Neuronal stem cell (in vitro differentiated cells): ENCODE measurements around the gene NOP53.

Experiments
- DNase-seq: peaks from one replicate; pipeline ENCODE4 v3.0.0-alpha.2; 2013; ENCODE audit warnings: low spot score
- H2AFZ ChIP-seq: one replicate; pipeline ENCODE4 v1.6.1; 2013; ENCODE audit warnings: mild to moderate bottlenecking, low read length, inconsistent platforms
- H2AK5ac ChIP-seq: 2 replicates; pipeline ENCODE4 v1.6.1; 2013; ENCODE audit warnings: low read depth, mild to moderate bottlenecking, inconsistent platforms, low read length, moderate library complexity, mixed read lengths
- H2BK120ac ChIP-seq: 2 replicates; pipeline ENCODE4 v1.6.1; 2013; ENCODE audit warnings: low read depth, mild to moderate bottlenecking, inconsistent platforms, low read length, moderate library complexity, mixed read lengths
- H2BK12ac ChIP-seq: one replicate; pipeline ENCODE4 v1.6.1; 2013; ENCODE audit warnings: low read length, inconsistent platforms
- H2BK15ac ChIP-seq: 2 replicates; pipeline ENCODE4 v1.6.1; 2013; ENCODE audit warnings: mild to moderate bottlenecking, low read length, inconsistent platforms, mixed read lengths
- H2BK5ac ChIP-seq: one replicate; pipeline ENCODE4 v1.6.1; 2013; ENCODE audit warnings: inconsistent platforms, mild to moderate bottlenecking, low read length, moderate library complexity
- H3K14ac ChIP-seq: one replicate; pipeline ENCODE4 v1.6.1; 2013; ENCODE audit warnings: low read length, inconsistent platforms
- H3K18ac ChIP-seq: 2 replicates; pipeline ENCODE4 v1.6.1; 2013; ENCODE audit warnings: low read length, inconsistent platforms
- H3K23ac ChIP-seq: 2 replicates; pipeline ENCODE4 v1.6.1; 2013; ENCODE audit warnings: low read depth, mild to moderate bottlenecking, mixed read lengths, low read length, inconsistent platforms; ENCODE audit not compliant: poor library complexity
- H3K27ac ChIP-seq: replicated peaks from 3 replicates; pipeline ENCODE4 v1.5.1; 2013; ENCODE audit warnings: low read length, inconsistent platforms
- H3K27me3 ChIP-seq, 3 experiments: 2 replicates each; pipeline ENCODE4 v1.6.1; 2013; ENCODE audit warnings: low read length in 3 of 3, mild to moderate bottlenecking in 2 of 3, inconsistent platforms in 1 of 3, low read depth in 1 of 3, mixed read lengths in 1 of 3, moderate library complexity in 1 of 3; ENCODE audit not compliant: control insufficient read depth in 3 of 3, insufficient read depth in 3 of 3
- H3K36me3 ChIP-seq, 2 donors: replicated peaks in 1 of 2; 2 replicates each; pipeline ENCODE4 v1.6.1; 2013; ENCODE audit warnings: low read length in 2 of 2; ENCODE audit not compliant: control insufficient read depth in 2 of 2, insufficient read depth in 2 of 2
- H3K4ac ChIP-seq: 2 replicates; pipeline ENCODE4 v1.6.1; 2013; ENCODE audit warnings: inconsistent platforms, mild to moderate bottlenecking, low read length, moderate library complexity
- H3K4me1 ChIP-seq, 2 donors: 1 replicate in 1 of 2; 2 replicates in 1 of 2; pipeline ENCODE4 v1.6.1; 2013; ENCODE audit warnings: low read length in 2 of 2, low read depth in 1 of 2; ENCODE audit not compliant: control insufficient read depth in 2 of 2, insufficient read depth in 1 of 2
- H3K4me2 ChIP-seq: one replicate; pipeline ENCODE4 v1.6.1; 2013; ENCODE audit warnings: mild to moderate bottlenecking, low read length, inconsistent platforms; ENCODE audit not compliant: insufficient read depth, poor library complexity, severe bottlenecking
- H3K4me3 ChIP-seq, 2 donors: 2 replicates each; pipeline ENCODE4 v1.5.1; 2013; ENCODE audit warnings: low read length in 2 of 2, mild to moderate bottlenecking in 2 of 2, inconsistent platforms in 1 of 2, moderate library complexity in 1 of 2
- H3K79me1 ChIP-seq: one replicate; pipeline ENCODE4 v1.6.1; 2013; ENCODE audit warnings: low read depth, mild to moderate bottlenecking, inconsistent platforms, low read length, moderate library complexity
- H3K9ac ChIP-seq: one replicate; pipeline ENCODE4 v1.6.1; 2013; ENCODE audit warnings: mild to moderate bottlenecking, low read depth, low read length, inconsistent platforms; ENCODE audit not compliant: poor library complexity
- H3K9me3 ChIP-seq, 2 donors: replicated peaks in 1 of 2; 2 replicates each; pipeline versions ENCODE3 to v1.6.1; 2013; ENCODE audit warnings: low read length in 2 of 2, mild to moderate bottlenecking in 2 of 2, inconsistent platforms in 1 of 2, low read depth in 1 of 2, mixed read lengths in 1 of 2, moderate library complexity in 1 of 2; ENCODE audit not compliant: control insufficient read depth in 2 of 2, insufficient read depth in 1 of 2
- H4K8ac ChIP-seq: one replicate; pipeline ENCODE4 v1.6.1; 2013; ENCODE audit warnings: low read depth, mild to moderate bottlenecking, inconsistent platforms, low read length, moderate library complexity
- H4K91ac ChIP-seq: one replicate; pipeline ENCODE4 v1.6.1; 2013; ENCODE audit warnings: low read length, low read depth, mild to moderate bottlenecking, inconsistent platforms; ENCODE audit not compliant: poor library complexity
- WGBS, 2 donors: extraction: QIAGEN DNeasy Blood & Tissue Kit; methylation state at CpG; one replicate each; pipeline ENCODE4 v1.1.7; 2013; ENCODE audit warnings: missing lambda C conversion rate in 2 of 2, mixed read lengths in 1 of 2; ENCODE audit not compliant: insufficient read length in 2 of 2, insufficient replicate concordance in 1 of 2; ENCODE audit errors: extremely low coverage in 2 of 2; 5-methylcytosine and 5-hydroxymethylcytosine counted together

NOP53 gene

GRCh38 chr19:47729468-47729798 lies 15.9 kb upstream of the NOP53 start:
- H2AK5ac ChIP-seq, result no peak overlapping the region
- H2BK15ac ChIP-seq, result no peak overlapping the region
- H2BK5ac ChIP-seq, result no peak overlapping the region
- H3K4me1 ChIP-seq, result peaks cover 2 to 7% of the 10 kb centered on the region in 2 donors
- H3K23ac ChIP-seq, result no peak overlapping the region
- peaks cover 0 to 2% of the 10 kb centered on the region in 2 donors for H3K36me3 ChIP-seq
- peaks cover 0 to 3% of the 10 kb centered on the region in 2 donors for H3K9me3 ChIP-seq
- H4K8ac ChIP-seq, result no peak overlapping the region
- no CpG with 5 or more reads among the region's 9 CpGs for WGBS, 2 donors
- H2BK12ac ChIP-seq, result no peak overlapping the region
- H3K27me3 ChIP-seq, result peaks cover 0 to 3% (median 0%) of the 10 kb centered on the region in 3 experiments
- peak overlapping the region; percentile 81 for H3K4me2 ChIP-seq
- H3K27ac ChIP-seq, result no peak overlapping the region
- no peak overlapping the region for H4K91ac ChIP-seq
- H2BK120ac ChIP-seq, result no peak overlapping the region
- H3K9ac ChIP-seq, result no peak overlapping the region
- no peak overlapping the region for H3K4ac ChIP-seq
- peaks cover 4% of the 10 kb centered on the region for H3K79me1 ChIP-seq
- H3K14ac ChIP-seq, result no peak overlapping the region
- H2AFZ ChIP-seq, result peak overlapping the region; percentile 83
- H3K4me3 ChIP-seq, result peak overlapping the region in 1 of 2 donors; percentile 76
- no peak overlapping the region for H3K18ac ChIP-seq
- DNase-seq, result no peak

GRCh38 chr19:47729799-47730520 lies 15.4 kb upstream of the NOP53 start:
- Histone ChIP-seq H2BK5ac (peak overlapping the region; percentile 35), H3K27me3 (peaks cover 0 to 3% (median 0%) of the 10 kb centered on the region in 3 experiments), H3K79me1 (peaks cover 4% of the 10 kb centered on the region), H3K9ac (peak overlapping the region; percentile 60), H2BK15ac (peak overlapping the region; percentile 9), H3K27ac (no peak overlapping the region), H3K36me3 (peaks cover 0 to 2% of the 10 kb centered on the region in 2 donors), H3K14ac (no peak overlapping the region), H3K4me2 (peak overlapping the region; percentile 81), H3K4me1 (peaks cover 2 to 7% of the 10 kb centered on the region in 2 donors), H3K4me3 (peak overlapping the region in 1 of 2 donors; percentile 76), H2BK120ac (no peak overlapping the region), H2AK5ac (peak overlapping the region; percentile 81), H3K23ac (peak overlapping the region; percentile 73), H3K9me3 (peaks cover 0 to 3% of the 10 kb centered on the region in 2 donors), H2BK12ac (peak overlapping the region; percentile 86), H3K4ac (no peak overlapping the region), H4K91ac (no peak overlapping the region), H4K8ac (peak overlapping the region; percentile 96), H3K18ac (peak overlapping the region; percentile 92), H2AFZ (peak overlapping the region; percentile 83)
- 100% methylated on average over 1 of the region's 30 CpGs; no CpG with 5 or more reads in 1 of the 2 donors for WGBS, 2 donors
- DNase-seq, result no peak

GRCh38 chr19:47730521-47730889 lies 14.8 kb upstream of the NOP53 start:
- no CpG with 5 or more reads among the region's 8 CpGs for WGBS, 2 donors
- no peak for DNase-seq
- Histone ChIP-seq H3K4me2 (no peak overlapping the region), H2BK12ac (peak overlapping the region; percentile 86), H2BK15ac (peak overlapping the region; percentile 9), H3K18ac (no peak overlapping the region), H3K36me3 (peaks cover 0 to 2% of the 10 kb centered on the region in 2 donors), H2BK120ac (no peak overlapping the region), H3K23ac (peak overlapping the region; percentile 73), H2BK5ac (peak overlapping the region; percentile 35), H4K8ac (peak overlapping the region; percentile 96), H3K27ac (no peak overlapping the region), H3K9me3 (peaks cover 0 to 3% of the 10 kb centered on the region in 2 donors), H3K79me1 (peaks cover 4% of the 10 kb centered on the region), H4K91ac (no peak overlapping the region), H3K4ac (no peak overlapping the region), H2AK5ac (peak overlapping the region; percentile 81), H3K4me3 (no peak overlapping the region), H3K9ac (peak overlapping the region; percentile 12), H3K27me3 (peaks cover 0 to 3% (median 0%) of the 10 kb centered on the region in 3 experiments), H3K14ac (no peak overlapping the region), H3K4me1 (peaks cover 2 to 7% of the 10 kb centered on the region in 2 donors), H2AFZ (no peak overlapping the region)

- H2AFZ ChIP-seq, result no peak overlapping the region
- H3K4ac ChIP-seq, result no peak overlapping the region
- H3K4me2 ChIP-seq, result no peak overlapping the region
- no peak overlapping the region for H2BK5ac ChIP-seq
- H3K36me3 ChIP-seq, result peaks cover 0 to 2% of the 10 kb centered on the region in 2 donors
- no peak overlapping the region for H3K23ac ChIP-seq
- no peak overlapping the region for H3K9ac ChIP-seq
- H4K8ac ChIP-seq, result no peak overlapping the region
- peak overlapping the region; percentile 81 for H2AK5ac ChIP-seq
- no peak for DNase-seq
- H3K9me3 ChIP-seq, result peaks cover 0 to 3% of the 10 kb centered on the region in 2 donors
- H3K79me1 ChIP-seq, result peaks cover 4% of the 10 kb centered on the region
- WGBS, 2 donors, result no CpG with 5 or more reads among the region's 8 CpGs
- no peak overlapping the region for H2BK120ac ChIP-seq
- H3K14ac ChIP-seq, result no peak overlapping the region
- H3K18ac ChIP-seq, result no peak overlapping the region
- H2BK12ac ChIP-seq, result no peak overlapping the region
- H2BK15ac ChIP-seq, result no peak overlapping the region
- H3K27me3 ChIP-seq, result peaks cover 0 to 3% (median 0%) of the 10 kb centered on the region in 3 experiments
- H3K4me1 ChIP-seq, result peaks cover 2 to 7% of the 10 kb centered on the region in 2 donors
- no peak overlapping the region for H3K27ac ChIP-seq
- no peak overlapping the region for H3K4me3 ChIP-seq
- H4K91ac ChIP-seq, result no peak overlapping the region
These were observed 14.4 kb upstream of the NOP53 start for GRCh38 chr19:47730910-47731309.
